Rectal smooth muscle tissue (tissue), 1 donor: ENCODE data around the gene FKBP4.
"Not testable (repeated sequence)": the region's sequence is repeated elsewhere in the genome, so short reads cannot be mapped to it uniquely, and the experiment has no call there.

Experiments used
- H3K27ac ChIP-seq: one replicate; pipeline ENCODE4 v1.7.0; 2013; ENCODE audit warnings: low read depth, low read length, inconsistent platforms
- H3K27me3 ChIP-seq: one replicate; pipeline ENCODE4 v1.7.0; 2013; ENCODE audit warnings: low read length; ENCODE audit not compliant: control insufficient read depth, insufficient read depth
- H3K36me3 ChIP-seq: one replicate; pipeline ENCODE4 v1.7.0; 2013; ENCODE audit warnings: low read length; ENCODE audit not compliant: control insufficient read depth, insufficient read depth
- H3K4me1 ChIP-seq: one replicate; pipeline ENCODE4 v1.7.0; 2013; ENCODE audit warnings: low read length; ENCODE audit not compliant: control insufficient read depth, insufficient read depth
- H3K4me3 ChIP-seq: one replicate; pipeline ENCODE4 v1.7.0; 2013; ENCODE audit warnings: low read length
- H3K9ac ChIP-seq: one replicate; pipeline ENCODE4 v1.7.0; 2013; ENCODE audit warnings: low read length

Gene FKBP4

DNA sequence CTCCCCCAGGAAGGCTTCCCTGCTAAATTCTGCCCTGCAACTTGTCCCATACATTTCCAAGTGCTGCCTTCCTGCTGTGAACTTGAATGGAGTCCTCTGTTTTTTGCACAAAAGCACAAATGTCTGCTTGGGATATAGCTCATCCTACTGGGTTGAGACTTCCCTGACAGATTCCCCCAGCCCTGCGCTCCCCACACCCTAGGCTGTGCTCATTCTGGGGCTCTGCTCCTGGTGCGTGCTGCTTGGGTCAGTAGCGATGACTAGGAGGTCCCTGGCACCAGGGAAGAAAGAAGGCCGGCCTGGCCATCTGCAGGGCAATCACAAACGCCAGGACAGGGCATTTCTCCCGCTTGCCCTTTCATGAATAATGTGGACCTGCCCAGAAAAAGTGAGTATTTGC is 29.2 kb upstream of the FKBP4 start:
- Histone ChIP-seq H3K36me3 (no peaks in the 10 kb centered on the region), H3K27me3 (no peaks in the 10 kb centered on the region), H3K27ac (no peak overlapping the region), H3K9ac (no peak overlapping the region), H3K4me3 (no peak overlapping the region), H3K4me1 (no peaks in the 10 kb centered on the region)

DNA sequence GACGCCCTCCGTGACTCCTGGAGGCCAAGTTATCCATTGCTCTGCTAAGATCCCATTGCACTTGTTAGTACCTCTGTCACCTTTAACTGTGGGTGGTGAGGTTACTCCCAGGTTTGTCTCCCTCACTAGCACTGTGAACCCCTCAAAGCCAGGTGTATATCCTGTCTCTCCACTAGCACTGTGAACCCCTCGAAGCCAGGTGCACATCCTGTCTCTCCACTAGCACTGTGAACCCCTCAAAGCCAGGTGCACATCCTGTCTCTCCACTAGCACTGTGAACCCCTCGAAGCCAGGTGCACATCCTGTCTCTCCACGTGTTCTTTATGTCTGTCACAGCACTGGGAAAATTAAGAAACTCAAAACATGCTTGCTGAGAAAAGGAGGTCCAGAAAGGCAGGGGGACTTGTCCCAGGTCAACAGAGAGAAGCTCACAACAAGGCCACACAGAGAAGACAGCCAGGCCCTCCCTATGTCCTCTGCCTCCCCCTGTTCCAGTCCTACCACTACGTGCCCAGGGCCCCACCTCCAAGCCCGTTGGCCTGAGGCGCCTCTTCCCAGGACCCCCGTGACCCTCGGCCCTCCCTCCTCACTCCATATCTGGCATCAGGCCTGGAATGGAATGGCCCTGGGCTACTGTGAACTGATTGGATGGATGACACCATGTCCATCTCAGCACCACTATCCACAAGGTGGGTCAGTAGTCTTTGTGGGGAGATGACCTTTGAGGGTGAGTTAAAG is 26.4 kb upstream of the FKBP4 start:
- Histone ChIP-seq H3K4me1 (no peaks in the 10 kb centered on the region), H3K36me3 (no peaks in the 10 kb centered on the region), H3K27ac (no peak overlapping the region), H3K4me3 (no peak overlapping the region), H3K9ac (no peak overlapping the region), H3K27me3 (no peaks in the 10 kb centered on the region)

DNA sequence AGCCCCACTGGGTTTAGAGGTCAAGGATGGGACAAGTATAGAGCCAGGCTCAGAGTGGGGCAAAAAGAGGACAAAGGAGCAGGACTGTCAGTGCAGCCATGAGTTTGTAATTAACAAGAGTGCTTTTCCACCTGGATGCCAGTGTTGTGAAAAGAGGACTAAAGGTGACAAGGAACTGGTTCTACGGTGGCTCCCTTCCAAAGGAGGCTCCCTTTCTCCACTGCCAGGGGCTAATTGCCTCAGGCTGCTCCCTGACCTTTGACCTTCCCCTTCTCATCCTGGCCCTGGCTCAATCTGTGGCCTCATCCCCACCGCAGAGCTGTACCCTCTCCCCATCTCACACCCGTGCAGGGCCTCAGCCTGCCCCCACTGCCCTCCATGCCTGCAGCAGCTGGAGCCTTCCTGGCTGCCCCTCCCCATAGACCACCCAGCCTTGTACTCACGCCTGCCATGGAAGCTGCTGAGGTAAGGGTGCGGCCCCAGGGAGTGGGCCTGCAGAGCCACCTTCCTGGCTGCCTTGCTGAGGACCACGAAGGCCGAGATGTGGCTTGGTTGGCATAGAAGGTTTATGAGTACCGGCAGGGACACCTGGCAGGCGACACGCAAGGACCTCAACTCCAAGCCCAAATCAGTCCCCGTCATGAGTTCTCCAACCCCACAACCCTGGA is 24.8 kb upstream of the FKBP4 start:
- no peaks in the 10 kb centered on the region for H3K27me3 ChIP-seq
- no peaks in the 10 kb centered on the region for H3K4me1 ChIP-seq
- no peaks in the 10 kb centered on the region for H3K36me3 ChIP-seq
- H3K9ac ChIP-seq: no peak overlapping the region
- no peak overlapping the region for H3K27ac ChIP-seq
- H3K4me3 ChIP-seq: no peak overlapping the region

DNA sequence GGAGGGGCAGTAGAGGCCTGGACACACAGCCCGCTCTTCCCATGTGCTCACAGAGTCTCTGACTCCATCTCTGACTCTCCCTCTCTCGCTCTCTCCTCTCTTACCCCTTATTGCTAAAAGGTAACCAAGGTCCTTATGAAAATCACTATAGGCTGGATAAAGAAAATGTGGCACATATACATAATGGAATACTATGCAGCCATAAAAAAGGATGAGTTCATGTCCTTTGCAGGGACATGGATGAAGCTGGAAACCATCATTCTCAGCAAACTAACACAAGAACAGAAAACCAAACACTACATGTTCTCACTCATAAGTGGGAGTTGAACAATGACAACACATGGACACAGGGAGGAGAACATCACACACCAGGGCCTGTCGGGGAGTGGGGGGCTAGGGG is 24.2 kb upstream of the FKBP4 start:
- H3K27ac ChIP-seq, H3K27me3 ChIP-seq, H3K9ac ChIP-seq: not testable (repeated sequence)

DNA sequence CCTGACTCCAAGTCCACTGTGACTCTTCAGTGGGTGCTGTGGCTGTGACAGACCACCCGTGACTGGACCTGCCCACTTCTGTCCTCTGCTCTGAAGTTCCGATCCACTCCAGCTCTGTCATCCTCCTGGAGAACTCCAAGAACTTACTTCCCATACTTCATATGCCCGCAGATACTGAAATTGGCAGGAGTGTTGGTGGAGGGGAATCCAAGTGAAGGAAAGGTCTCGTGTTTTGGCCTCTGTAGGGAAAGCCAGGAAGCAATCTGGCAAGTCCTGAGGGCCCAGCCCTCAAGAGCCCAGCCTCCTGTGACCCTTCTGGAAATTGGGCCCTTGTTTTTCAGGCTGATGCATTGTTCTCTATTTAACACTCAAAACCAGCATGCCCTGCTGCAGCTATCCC is 22.4 kb upstream of the FKBP4 start:
- Histone ChIP-seq H3K36me3 (no peaks in the 10 kb centered on the region), H3K4me1 (no peaks in the 10 kb centered on the region), H3K9ac (no peak overlapping the region), H3K27me3 (no peaks in the 10 kb centered on the region), H3K4me3 (no peak overlapping the region), H3K27ac (no peak overlapping the region)

More for the DNA sequence above, 24.2 kb upstream of the FKBP4 start:
- not testable (repeated sequence) for H3K4me3 ChIP-seq, H3K4me1 ChIP-seq, H3K36me3 ChIP-seq

DNA sequence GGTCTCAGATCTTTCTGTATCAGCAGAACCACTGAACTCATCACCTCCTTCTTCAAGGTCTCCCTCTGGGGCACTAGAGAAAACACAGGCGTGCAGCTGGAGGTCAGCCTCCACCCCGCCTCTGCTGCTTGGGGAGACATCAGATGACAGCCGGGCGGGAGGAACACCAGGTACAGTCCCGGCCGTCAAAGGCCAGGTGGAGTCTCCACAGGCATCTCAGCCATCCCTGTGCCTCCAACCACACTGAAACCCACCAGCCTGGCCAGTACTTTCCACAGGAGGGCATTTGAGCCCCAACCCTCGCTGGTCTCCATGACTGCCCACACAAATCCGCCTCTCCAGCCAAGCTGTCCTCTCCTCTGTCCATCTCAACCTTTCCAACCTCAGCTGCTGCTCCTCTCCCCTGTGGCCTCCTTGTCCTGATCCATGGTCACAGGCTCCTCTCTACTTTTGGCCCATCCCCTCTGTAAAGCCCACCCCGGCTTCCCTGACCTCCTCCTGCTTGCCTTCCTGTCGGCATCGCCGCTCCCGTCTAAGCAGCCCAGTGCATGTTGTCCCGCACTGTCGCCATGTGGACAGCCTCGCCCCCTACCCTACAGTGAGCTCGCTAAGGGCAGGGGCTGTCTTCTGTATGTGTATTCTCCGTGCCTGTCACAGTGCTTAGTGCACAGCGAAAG is 21.4 kb upstream of the FKBP4 start:
- Histone ChIP-seq H3K4me1 (no peaks in the 10 kb centered on the region), H3K27ac (no peak overlapping the region), H3K36me3 (no peaks in the 10 kb centered on the region), H3K9ac (no peak overlapping the region), H3K27me3 (no peaks in the 10 kb centered on the region), H3K4me3 (no peak overlapping the region)

DNA sequence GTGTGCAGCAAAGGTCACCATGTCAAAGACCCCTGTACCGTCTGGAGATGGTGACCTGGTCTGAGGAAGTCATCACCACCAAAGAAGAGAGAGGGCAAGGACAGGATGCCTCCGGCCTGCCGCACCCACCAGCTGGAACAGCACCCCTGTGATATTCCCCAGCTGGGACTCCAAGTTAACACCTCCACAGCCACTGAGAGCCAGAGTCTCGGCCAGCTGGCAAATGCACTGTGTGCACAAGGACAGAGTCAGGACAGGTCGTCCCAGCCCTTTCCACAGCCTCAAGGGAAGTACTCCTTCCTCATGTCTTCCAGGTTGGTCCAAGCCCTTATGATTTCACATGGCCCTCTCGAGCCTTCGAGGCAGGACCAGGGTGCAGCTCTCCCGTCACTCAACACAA is 19.3 kb upstream of the FKBP4 start:
- H3K27me3 ChIP-seq: no peaks in the 10 kb centered on the region

DNA sequence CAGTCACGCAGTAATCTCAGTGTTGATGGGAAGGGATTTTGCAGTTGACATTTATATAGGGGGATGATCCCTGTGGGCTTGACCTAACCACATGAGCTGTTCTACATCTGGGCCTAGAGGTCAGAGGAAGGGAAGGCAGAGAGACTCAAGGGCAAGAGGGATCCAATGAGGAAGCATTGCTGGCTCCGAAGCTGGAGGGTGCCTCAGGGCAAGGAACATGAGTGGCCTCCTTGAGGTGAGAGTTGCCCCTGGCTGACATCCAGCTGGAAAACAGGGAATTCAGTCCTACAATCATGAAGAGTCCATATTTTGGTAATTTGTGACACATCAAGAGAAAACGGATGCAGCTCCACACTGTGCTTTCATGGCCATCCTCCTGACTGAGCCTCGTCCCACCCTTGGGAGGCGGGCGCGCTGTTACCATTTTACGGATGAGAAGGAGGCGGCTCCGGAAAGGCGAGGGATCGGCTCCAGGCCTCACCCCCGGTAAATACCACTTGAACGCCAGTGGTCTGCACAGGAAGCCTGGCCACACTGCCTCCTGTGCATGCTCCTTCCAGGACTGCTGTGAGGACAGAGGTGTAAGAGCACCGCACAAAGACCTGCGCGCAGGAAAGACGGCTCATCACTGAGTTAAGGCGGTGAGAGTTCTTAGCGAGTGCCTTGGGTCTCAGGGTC is 18.5 kb upstream of the FKBP4 start:
- no peak overlapping the region for H3K4me3 ChIP-seq
- H3K9ac ChIP-seq: no peak overlapping the region
- no peaks in the 10 kb centered on the region for H3K4me1 ChIP-seq
- H3K36me3 ChIP-seq: no peaks in the 10 kb centered on the region
- no peak overlapping the region for H3K27ac ChIP-seq
- H3K27me3 ChIP-seq: no peaks in the 10 kb centered on the region

More for the DNA sequence above, 19.3 kb upstream of the FKBP4 start:
- H3K9ac ChIP-seq: no peak overlapping the region
- H3K36me3 ChIP-seq: no peaks in the 10 kb centered on the region
- no peak overlapping the region for H3K27ac ChIP-seq
- H3K4me1 ChIP-seq: no peaks in the 10 kb centered on the region
- H3K4me3 ChIP-seq: no peak overlapping the region

DNA sequence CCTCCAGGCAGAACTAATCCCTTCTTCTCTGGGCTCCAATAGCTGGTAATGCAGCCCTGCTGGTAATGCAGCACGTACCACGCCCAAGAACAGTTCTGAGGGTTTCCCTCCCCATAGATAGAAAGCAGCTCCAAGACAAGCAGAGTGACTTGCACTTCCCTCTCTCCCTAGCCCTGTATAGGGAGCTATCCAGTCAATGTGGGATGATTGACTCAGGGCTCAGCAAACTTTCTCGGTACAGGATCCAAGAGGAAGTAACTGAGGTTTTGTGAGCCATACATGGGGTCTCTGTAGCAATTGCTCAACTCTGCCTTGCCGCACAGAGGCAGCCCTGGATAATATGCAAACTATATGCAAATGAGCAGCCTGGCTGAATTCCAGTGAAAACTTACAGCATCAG is 15.5 kb upstream of the FKBP4 start:
- no peak overlapping the region for H3K27ac ChIP-seq
- H3K27me3 ChIP-seq: no peaks in the 10 kb centered on the region
- H3K36me3 ChIP-seq: no peaks in the 10 kb centered on the region
- no peak overlapping the region for H3K9ac ChIP-seq
- H3K4me1 ChIP-seq: no peaks in the 10 kb centered on the region
- H3K4me3 ChIP-seq: no peak overlapping the region

DNA sequence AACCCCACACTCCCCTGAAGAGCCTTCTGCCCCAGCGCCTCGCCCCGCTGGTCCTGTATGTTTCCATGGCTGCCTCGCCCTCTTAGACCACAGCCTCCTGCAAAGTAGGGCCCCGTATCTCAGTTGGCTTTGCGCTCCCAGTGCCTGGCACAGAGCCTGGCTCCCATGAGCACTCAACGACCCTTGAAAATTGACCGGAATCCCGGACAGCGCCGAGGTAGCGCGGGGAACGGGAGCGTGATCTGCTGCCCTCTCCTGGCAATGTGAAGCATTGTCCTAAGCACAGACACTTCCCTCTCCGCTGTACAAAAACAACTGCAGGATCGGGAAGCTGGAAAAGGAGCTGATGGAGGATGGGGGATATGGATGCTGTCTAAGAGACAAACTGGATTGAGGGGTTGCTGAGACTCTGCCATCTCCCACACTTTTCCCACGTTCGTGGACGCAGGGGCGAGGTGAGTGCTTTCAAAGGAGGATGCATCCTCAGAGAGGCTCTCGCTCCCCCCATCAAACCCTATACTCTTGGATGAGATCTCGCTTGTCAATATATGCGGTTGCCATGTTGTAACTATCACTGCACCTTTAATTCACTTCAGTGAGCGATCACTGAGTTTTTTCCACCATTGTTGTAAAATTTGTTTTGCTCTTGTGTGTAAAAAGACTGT is 10.7 kb upstream of the FKBP4 start:
- no peak overlapping the region for H3K27ac ChIP-seq
- H3K9ac ChIP-seq: no peak overlapping the region
- H3K4me3 ChIP-seq: peak overlapping the region; percentile 40
- no peaks in the 10 kb centered on the region for H3K4me1 ChIP-seq
- no peaks in the 10 kb centered on the region for H3K27me3 ChIP-seq
- H3K36me3 ChIP-seq: no peaks in the 10 kb centered on the region

DNA sequence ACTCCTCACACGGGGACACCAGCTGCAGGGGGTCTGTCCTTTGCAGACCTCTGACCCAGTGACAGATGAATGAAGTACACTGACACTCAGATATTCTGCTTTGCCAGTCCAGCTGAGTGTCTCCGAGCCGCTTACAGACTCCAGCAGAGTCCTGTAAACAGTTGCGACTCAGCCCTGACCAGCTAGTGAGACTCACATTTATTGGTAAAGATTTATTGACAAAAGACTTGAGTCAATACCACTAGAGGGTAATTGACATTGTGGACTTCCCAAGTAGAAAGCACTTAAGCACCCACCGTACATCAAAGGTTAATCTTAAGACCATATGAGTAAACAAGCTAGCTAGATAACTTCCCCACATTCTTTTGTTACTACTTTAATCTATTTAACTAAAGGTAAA is 9.8 kb upstream of the FKBP4 start:
- no peak overlapping the region for H3K4me3 ChIP-seq
- no peak overlapping the region for H3K9ac ChIP-seq

DNA sequence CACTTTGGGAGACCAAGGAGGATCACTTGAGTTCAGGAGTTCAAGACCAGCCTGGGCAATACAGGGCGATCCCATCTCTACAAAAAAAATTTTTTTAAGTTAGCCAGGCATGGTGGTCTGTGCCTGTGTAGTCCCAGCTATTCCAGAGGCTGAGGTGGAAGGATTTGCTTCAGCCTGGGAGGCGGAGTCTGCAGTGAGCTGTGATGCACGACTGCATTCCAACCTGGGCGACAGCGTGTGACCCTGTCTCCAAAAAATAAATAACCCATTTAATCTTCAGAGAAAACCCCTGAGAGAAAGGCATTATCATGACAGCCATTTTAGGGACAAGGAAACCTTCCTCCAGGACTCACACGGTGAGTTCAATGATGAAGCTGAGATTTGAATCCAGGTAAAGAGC is 3.7 kb upstream of the FKBP4 start:
- Histone ChIP-seq H3K27me3 (no peaks in the 10 kb centered on the region), H3K4me3 (no peak overlapping the region), H3K27ac (no peak overlapping the region), H3K4me1 (no peaks in the 10 kb centered on the region), H3K36me3 (no peaks in the 10 kb centered on the region), H3K9ac (no peak overlapping the region)

More for the DNA sequence above, 9.8 kb upstream of the FKBP4 start:
- Histone ChIP-seq H3K4me1 (no peaks in the 10 kb centered on the region), H3K27ac (no peak overlapping the region), H3K27me3 (no peaks in the 10 kb centered on the region), H3K36me3 (no peaks in the 10 kb centered on the region)
